ENCODE data around the gene SUCLG2.
A peak's percentile ranks its signal among the peaks of the same experiment; 100 is the strongest.

SUCLG2 gene

GRCh38 chr3:67691207-67691606 is 36.8 kb upstream of the SUCLG2 start:
- no peaks in the 10 kb centered on the region for H3K27me3 ChIP-seq (replicated peaks; ENCODE audit: control insufficient read depth, insufficient read depth, low read length)
- no peak for TF ChIP-seq CTCF (IDR thresholded peaks at IDR 0.05; ENCODE audit: insufficient read depth, low read length, poor library complexity, severe bottlenecking)
- no peaks in the 10 kb centered on the region for H3K36me3 ChIP-seq (ENCODE audit: control insufficient read depth, insufficient read depth, low read length)
- DNase-seq (ENCODE audit: extremely low read depth, insufficient read length), result no peak
- no peak overlapping the region for H3K4me3 ChIP-seq (replicated peaks; ENCODE audit: low read depth, low read length)

- no peak for TF ChIP-seq CTCF (IDR thresholded peaks at IDR 0.05; ENCODE audit: insufficient read depth, low read length, poor library complexity, severe bottlenecking)
- Histone ChIP-seq H3K27me3 (replicated peaks; ENCODE audit: control insufficient read depth, insufficient read depth, low read length) (no peaks in the 10 kb centered on the region), H3K4me3 (replicated peaks; ENCODE audit: low read depth, low read length) (no peak overlapping the region), H3K36me3 (ENCODE audit: control insufficient read depth, insufficient read depth, low read length) (no peaks in the 10 kb centered on the region)
- DNase-seq (ENCODE audit: extremely low read depth, insufficient read length), result no peak
Observed at GRCh38 chr3:67689806-67690205, 35.4 kb upstream of the SUCLG2 start.

- Histone ChIP-seq H3K36me3 (ENCODE audit: control insufficient read depth, insufficient read depth, low read length) (no peaks in the 10 kb centered on the region), H3K4me3 (replicated peaks; ENCODE audit: low read depth, low read length) (no peak overlapping the region), H3K27me3 (replicated peaks; ENCODE audit: control insufficient read depth, insufficient read depth, low read length) (no peaks in the 10 kb centered on the region)
- TF ChIP-seq CTCF (IDR thresholded peaks at IDR 0.05; ENCODE audit: insufficient read depth, low read length, poor library complexity, severe bottlenecking), result no peak
- DNase-seq (ENCODE audit: extremely low read depth, insufficient read length), result no peak
Observed at GRCh38 chr3:67688231-67688630, 33.8 kb upstream of the SUCLG2 start.

GRCh38 chr3:67686069-67686468 is 31.7 kb upstream of the SUCLG2 start:
- Histone ChIP-seq H3K36me3 (ENCODE audit: control insufficient read depth, insufficient read depth, low read length) (no peaks in the 10 kb centered on the region), H3K4me3 (replicated peaks; ENCODE audit: low read depth, low read length) (no peak overlapping the region)

GRCh38 chr3:67685499-67685898 is 31.1 kb upstream of the SUCLG2 start:
- TF ChIP-seq CTCF (IDR thresholded peaks at IDR 0.05; ENCODE audit: insufficient read depth, low read length, poor library complexity, severe bottlenecking), result no peak
- Histone ChIP-seq H3K4me3 (replicated peaks; ENCODE audit: low read depth, low read length) (no peak overlapping the region), H3K27me3 (replicated peaks; ENCODE audit: control insufficient read depth, insufficient read depth, low read length) (no peaks in the 10 kb centered on the region), H3K36me3 (ENCODE audit: control insufficient read depth, insufficient read depth, low read length) (no peaks in the 10 kb centered on the region)
- peak; percentile 72 for DNase-seq (ENCODE audit: extremely low read depth, insufficient read length)

More at GRCh38 chr3:67686069-67686468, 31.7 kb upstream of the SUCLG2 start:
- H3K27me3 ChIP-seq (replicated peaks; ENCODE audit: control insufficient read depth, insufficient read depth, low read length), result no peaks in the 10 kb centered on the region
- no peak for TF ChIP-seq CTCF (IDR thresholded peaks at IDR 0.05; ENCODE audit: insufficient read depth, low read length, poor library complexity, severe bottlenecking)
- no peak for DNase-seq (ENCODE audit: extremely low read depth, insufficient read length)

- Histone ChIP-seq H3K4me3 (replicated peaks; ENCODE audit: low read depth, low read length) (no peak overlapping the region), H3K27me3 (replicated peaks; ENCODE audit: control insufficient read depth, insufficient read depth, low read length) (no peaks in the 10 kb centered on the region), H3K36me3 (ENCODE audit: control insufficient read depth, insufficient read depth, low read length) (no peaks in the 10 kb centered on the region)
- DNase-seq (ENCODE audit: extremely low read depth, insufficient read length), result no peak
- TF ChIP-seq CTCF (IDR thresholded peaks at IDR 0.05; ENCODE audit: insufficient read depth, low read length, poor library complexity, severe bottlenecking), result no peak
Observed at GRCh38 chr3:67684211-67684610, 29.8 kb upstream of the SUCLG2 start.

All from GM06990 (cell line).